Measurements from ENCODE around the gene DNAJA4.

DNAJA4 gene

GRCh38 chr15:78317145-78317836, 52.9 kb downstream of the DNAJA4 start:
- no peak for DNase-seq

- DNase-seq, result no peak
Observed at GRCh38 chr15:78319588-78319987, 55.2 kb downstream of the DNAJA4 start.

GRCh38 chr15:78320183-78320582, 55.8 kb downstream of the DNAJA4 start:
- no peak for DNase-seq

DNA sequence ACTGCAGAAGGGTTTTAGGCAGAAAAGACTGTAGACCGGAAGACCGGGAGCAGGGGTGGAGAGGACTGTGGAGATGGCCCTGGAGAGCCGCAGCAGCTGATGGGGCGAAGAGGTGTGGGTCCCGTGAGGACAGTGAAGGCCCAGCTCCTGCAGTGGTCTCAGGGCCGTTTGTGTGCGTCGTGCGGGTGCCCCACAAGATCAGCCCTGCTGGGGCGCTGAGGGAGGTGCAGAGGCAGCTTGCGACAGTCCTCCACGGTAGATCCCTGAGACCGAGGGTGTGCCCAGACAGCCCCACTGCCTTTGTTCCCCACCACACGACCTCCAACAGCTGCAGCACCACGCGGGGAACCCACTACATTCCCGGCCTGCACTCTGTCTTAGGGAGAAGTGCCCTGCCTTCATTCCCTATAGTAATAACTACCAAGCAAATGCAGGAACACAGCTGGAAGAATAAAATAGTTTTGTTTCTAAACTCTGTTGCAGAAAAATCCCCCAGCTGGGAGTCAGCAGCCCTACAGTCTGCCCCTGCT, 56.7 kb downstream of the DNAJA4 start:
- DNase-seq, result no peak

GRCh38 chr15:78321786-78322185, 57.4 kb downstream of the DNAJA4 start:
- DNase-seq, result no peak

DNA sequence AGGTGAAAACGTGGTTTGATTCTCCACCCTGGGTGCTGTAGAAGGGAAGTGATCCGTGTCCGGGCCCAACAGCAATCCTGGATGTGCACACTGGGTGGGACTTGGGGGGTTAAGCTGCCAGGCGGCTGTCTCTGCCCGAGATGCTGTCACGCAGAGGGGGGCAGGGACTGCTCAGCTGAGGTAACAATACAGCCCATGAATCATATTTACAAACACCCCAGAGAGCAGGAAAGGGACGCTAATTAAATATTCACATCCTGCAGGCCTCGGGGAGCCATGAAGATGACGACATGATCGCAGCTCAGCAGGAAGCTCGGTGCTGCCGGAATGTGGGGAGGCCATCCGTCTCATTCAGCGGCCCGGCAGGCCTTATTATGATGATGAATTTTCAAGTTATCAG, 57.9 kb downstream of the DNAJA4 start:
- no peak for DNase-seq

- DNase-seq, result no peak
Observed at GRCh38 chr15:78322724-78323521, 58.6 kb downstream of the DNAJA4 start.

GRCh38 chr15:78323693-78324092, 59.3 kb downstream of the DNAJA4 start:
- DNase-seq, result no peak

- no peak for DNase-seq
Observed at GRCh38 chr15:78324144-78324543, 59.8 kb downstream of the DNAJA4 start.

- no peak for DNase-seq
Observed at GRCh38 chr15:78325092-78325843, 60.9 kb downstream of the DNAJA4 start.

- DNase-seq, result no peak
Observed at GRCh38 chr15:78327466-78327865, 63.1 kb downstream of the DNAJA4 start.

DNA sequence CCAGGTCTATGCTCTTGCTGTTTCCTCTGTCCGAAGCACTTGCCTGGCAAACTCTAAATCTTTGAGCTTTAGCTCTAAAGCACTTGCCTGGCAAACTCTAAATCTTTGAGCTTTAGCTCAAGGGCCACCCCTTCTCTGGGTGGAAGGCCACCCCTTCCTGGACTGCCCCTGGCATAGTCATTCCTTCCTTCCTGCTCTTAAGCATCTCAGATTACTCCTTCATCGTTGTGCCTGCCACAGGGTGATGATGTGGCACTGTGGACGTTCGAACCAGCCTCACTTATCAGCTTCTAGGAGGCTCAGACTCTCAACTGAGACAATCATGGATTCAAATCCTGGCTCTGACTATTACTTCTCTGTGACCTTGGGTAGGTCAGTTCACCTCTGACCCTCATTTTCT, 65.3 kb downstream of the DNAJA4 start:
- DNase-seq, result no peak
